ENCODE measurements around the gene MINPP1. TPM values are rescaled to one million over a fixed set of nuclear protein-coding genes. Genes with fewer than 3 reads are reported as not detected.
A peak's percentile ranks its signal among the peaks of the same experiment; 100 is the strongest.
"Not testable (repeated sequence)": the region's sequence is repeated elsewhere in the genome, so short reads cannot be mapped to it uniquely, and the experiment has no call there.

Gene MINPP1
- 19.8 TPM for polyA plus RNA-seq (2013, experiment 1 of 2; ENCODE audit: insufficient read length)
- polyA plus RNA-seq (2013, experiment 2 of 2; ENCODE audit: insufficient read length), result 20.9 TPM

DNA sequence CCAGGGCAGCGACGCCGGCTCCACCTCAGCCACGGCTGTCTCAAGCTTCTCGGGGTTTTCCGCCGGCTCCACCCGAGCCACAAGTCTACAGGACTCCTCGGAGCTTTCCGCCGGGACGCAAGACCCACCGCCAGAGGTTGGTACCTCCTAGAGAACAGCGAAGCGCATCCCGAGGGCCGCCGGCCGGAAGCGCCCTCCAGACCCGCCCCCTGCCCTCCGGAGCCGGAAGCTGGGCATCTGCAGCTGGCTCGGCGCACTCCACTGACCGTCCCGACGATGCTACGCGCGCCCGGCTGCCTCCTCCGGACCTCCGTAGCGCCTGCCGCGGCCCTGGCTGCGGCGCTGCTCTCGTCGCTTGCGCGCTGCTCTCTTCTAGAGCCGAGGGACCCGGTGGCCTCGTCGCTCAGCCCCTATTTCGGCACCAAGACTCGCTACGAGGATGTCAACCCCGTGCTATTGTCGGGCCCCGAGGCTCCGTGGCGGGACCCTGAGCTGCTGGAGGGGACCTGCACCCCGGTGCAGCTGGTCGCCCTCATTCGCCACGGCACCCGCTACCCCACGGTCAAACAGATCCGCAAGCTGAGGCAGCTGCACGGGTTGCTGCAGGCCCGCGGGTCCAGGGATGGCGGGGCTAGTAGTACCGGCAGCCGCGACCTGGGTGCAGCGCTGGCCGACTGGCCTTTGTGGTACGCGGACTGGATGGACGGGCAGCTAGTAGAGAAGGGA is at the start of gene MINPP1:
Gene MINPP1 (plus strand): TSS at position 254 of the 726 bp plus-strand sequence. CDS start 23 bp downstream, at position 277.
- DNase-seq, result peak; percentile 81

GRCh38 chr10:87456586-87457220 is 48.0 kb upstream of the MINPP1 start:
- DNase-seq, result not testable (repeated sequence)

DNA sequence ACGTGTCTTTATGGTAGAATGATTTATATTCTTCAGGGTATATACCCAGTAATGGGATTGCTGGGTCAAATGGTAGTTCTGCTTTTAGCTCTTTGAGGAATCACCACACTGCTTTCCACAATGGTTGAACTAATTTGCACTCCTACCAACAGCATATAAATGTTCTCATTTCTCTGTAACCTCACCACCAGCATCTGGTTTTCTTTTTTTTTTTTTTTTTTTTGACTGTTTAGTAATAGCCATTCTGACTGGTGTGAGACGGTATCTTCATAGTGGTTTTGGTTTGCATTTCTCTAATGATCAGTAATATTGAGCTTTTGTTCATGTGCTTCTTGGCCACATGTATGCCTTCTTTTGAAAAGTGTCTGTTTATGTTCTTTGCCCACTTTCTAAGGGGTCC is 42.9 kb upstream of the MINPP1 start:
- not testable (repeated sequence) for DNase-seq

DNA sequence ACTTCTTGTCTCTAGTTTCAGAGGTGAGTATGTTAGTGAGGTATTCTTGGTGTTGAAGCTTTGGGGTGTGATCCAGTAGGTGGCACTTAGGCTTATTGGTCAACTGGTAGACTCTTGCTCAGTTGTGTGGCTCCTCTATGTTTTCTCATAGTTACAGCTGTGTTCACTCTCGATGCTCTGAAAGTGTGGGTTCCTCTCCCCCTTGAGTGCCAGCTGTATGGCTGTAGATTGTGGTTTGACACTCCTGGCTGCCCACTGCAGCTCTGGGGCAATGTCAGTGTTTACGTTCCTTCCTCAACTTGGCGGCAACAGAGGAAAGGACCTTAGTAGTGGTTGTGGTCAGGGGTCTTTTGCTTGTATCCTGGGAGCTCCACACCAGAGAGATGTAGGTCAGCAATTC is 37.8 kb upstream of the MINPP1 start:
- DNase-seq, result not testable (repeated sequence)

DNA sequence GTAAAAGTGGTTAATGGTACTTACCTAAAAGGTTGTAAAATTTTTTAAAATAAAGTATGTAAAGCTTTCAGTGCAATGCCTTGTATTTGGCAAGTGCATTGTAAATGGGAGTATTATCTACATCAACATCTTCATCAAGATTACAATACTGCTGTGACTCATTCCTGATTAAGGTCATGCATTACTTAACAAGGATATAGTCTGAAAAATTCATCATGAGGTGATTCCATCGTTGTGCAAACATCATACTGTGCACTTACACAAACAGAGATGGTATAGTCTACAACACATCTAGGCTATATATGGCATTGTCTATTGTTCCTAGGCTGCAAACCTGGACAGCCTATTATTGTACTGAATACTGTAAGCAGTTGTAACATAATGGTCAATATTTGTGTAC is 16.0 kb upstream of the MINPP1 start:
- DNase-seq, result not testable (repeated sequence)

- DNase-seq, result not testable (repeated sequence)
Observed at GRCh38 chr10:87490285-87490684, 14.4 kb upstream of the MINPP1 start.

- not testable (repeated sequence) for DNase-seq
Observed at GRCh38 chr10:87492450-87492849, 12.2 kb upstream of the MINPP1 start.

- DNase-seq, result not testable (repeated sequence)
Observed at GRCh38 chr10:87495446-87495845, 9.2 kb upstream of the MINPP1 start.

GRCh38 chr10:87497386-87497785 is 7.3 kb upstream of the MINPP1 start:
- not testable (repeated sequence) for DNase-seq

DNA sequence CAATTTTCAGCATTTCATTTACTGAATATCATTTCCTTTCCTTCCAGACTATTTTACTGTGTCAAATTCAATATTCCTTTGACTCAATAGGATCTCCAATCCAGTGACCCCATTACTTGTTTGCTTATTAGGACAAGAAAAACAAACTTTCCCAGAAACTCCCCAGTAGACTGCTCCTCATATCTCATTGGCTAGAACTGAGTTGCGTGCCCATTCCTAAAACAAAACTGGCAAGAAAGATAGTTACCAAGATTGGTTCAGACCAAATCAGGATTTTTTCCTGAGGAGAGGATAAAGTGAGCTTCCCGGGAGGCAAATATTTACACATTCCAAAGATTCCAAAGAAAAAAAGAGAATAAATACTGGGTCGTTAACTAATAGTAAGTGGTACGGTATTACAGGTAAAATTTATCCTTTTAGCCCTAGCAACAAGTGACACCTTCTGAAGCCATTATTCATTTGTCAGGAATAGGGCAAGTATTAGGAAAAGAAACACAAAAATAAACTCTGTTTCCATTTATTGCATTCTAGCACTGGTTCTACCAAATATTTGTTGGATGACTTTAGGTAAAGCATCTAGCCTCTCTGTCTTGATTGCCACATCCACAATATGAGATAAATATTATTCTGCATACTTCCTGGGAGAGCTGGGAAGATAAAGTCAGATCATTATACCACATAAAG is 6.4 kb upstream of the MINPP1 start:
- DNase-seq, result not testable (repeated sequence)

DNA sequence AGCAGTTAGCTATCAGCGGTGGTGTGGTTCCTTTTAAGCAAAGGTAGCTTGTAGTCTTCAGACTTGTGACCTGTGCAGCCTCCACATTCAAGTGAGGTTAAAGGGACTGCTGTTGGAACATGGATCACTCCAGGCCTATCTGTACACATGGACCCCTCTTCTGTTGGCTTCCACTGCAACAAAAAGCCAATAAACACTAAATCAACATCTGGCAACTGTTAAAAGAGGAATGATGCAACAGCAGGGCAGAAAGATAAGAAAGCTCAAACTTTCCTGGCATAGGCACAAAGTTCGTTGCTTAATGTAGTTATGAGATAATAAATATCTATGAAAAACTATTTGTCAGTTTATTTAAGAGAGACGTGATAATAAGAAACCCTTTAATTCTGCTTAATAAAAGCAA is 4.0 kb upstream of the MINPP1 start:
- DNase-seq, result no peak

DNA sequence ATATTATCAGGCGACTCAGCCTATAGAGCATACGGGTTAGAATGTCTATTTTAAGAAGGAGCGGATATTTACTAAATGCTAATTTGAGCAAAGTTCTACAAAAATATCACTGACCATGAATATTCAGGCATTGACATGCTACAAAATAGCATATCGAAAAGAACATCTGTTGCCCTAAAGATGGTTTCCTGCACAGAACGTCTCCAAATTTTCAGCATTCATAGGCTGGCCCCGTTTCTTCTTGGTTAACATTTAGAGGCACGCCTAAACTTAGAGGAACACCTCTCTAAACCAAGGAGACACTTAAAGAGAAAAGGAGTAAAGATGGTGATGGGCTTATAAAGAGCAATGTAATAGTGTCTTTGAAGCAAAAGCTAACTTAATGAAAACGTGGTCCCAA is 1.3 kb upstream of the MINPP1 start:
- no peak for DNase-seq

DNA sequence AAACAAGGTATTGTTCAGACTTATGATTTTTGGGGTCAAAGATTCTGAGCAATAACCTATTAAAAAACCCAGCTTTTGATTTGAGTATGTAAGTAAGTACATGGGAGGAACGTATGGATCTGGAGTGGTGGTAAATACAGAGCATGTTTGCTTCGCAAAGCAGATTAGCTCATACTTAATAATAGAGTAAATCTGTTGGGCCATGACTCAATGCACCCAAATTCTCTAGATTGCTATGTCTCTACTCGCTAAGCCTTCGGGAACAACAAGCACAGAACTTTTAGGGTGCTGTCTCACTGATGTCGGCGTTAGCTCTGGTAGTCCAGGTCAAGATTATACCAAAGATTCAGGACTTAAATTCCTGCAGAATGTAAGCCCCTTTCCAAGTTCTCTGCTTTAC is 807 bp upstream of the MINPP1 start:
- DNase-seq, result peak; percentile 3

DNA sequence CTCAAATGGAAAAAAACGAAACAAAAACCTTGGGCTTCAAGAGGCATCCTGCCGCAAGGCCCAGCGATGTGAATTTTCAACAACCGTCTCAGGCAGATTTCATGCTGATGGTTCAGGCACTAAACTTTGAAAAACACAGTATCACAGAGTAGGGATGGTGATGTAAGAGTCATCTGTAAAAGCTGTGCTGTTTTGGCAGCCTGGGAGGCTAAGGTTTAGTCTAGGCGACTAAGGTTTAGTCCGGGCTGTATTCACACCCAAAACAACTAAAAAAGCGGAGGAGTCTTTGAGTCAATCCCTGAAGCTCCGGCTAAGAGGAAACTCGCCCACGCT is 420 bp upstream of the MINPP1 start:
- no peak for DNase-seq

GRCh38 chr10:87505366-87506111 is 846 bp downstream of the MINPP1 start:
- peak; percentile 48 for DNase-seq

DNA sequence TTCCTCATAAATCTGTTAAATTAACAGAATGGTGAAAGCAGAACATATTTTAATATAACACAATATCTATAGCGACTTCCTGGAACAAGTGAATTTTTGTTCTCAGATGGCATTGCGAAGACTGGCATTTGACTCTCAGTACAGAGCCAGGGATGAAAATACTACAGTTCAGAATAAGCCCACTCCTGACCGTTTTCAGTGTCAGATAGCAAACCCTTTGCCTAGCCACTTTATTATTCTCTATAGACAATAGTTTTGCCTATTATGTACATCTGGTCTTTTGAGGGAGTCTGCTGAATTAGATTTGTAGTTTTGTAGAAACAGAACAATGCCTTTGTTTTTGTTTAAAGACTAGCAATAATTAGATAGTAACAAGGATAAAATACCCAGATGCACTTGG is 2.3 kb downstream of the MINPP1 start:
- no peak for DNase-seq

- DNase-seq, result no peak
Observed at GRCh38 chr10:87507879-87508483, 3.3 kb downstream of the MINPP1 start.

- DNase-seq, result no peak
Observed at GRCh38 chr10:87508837-87509236, 4.1 kb downstream of the MINPP1 start.

GRCh38 chr10:87510025-87510424 is 5.3 kb downstream of the MINPP1 start:
- DNase-seq, result no peak

GRCh38 chr10:87511526-87511925 is 6.8 kb downstream of the MINPP1 start:
- no peak for DNase-seq

DNA sequence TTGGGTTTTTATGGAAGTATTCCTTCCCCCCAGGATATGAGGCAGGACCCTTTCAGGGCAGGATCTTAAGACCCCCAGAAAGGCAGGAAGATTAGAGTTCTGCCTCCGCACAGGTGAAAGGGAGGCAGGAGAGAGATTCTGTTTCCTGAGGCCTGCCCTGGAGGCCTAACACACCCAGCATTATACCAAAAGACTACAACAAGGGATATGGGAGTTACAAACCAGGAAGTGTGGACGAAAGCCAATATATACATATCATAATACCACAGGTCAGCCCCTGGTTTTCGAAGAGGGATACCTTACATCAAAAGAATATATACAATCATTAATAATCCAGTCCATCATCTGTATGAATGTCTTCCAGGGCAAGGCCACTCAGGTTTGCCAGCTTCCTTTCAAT is 14.2 kb downstream of the MINPP1 start:
- DNase-seq, result no peak

DNA sequence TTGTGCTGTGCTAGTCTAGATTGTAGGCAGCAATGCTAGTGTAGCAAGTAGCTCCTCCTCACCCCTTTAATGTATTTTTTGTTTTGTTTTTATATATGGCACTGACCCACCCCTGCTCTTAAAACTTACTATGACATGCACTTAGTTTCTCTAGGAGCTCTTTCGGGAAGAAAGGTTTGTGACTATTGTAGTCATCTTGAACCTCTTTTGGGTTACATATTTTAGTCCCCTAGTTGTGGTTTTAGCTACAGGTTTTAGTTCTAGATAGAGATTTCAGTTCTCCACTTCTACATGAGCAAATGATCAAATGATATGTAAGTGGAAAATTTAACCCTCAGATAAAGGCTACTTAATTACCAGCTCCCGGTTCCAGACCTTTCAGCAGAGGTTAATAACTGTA is 14.9 kb downstream of the MINPP1 start:
- no peak for DNase-seq

Measured in fibroblast of skin of scalp (primary cell).